ENCODE results near the gene SCD5.

Gene SCD5

DNA sequence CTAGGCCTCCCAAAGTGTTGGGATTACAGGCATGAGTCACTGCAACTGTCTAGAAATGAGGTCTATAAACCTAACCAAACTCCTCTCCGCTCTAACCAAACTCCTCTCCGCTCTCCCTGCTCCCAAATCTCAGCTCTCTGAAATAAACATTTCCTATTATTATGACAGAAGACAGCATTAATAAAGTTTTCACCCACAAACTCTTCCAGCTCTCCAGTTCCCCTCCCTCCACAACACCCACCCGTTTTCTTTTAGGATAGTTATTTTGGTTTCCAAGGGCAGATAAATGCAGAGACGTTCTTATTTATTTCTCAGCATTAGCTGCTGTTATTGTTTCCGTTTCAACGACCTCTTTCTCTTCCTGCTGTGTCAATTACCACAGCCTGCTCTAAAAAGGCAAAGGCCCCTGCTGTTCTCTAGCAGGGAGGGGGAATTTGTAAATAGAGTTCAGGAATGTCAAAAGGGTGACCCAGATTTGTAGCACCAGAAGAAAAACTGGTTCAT lies 13.3 kb upstream of the SCD5 start (continued):
- TF ChIP-seq, protein P1, sequence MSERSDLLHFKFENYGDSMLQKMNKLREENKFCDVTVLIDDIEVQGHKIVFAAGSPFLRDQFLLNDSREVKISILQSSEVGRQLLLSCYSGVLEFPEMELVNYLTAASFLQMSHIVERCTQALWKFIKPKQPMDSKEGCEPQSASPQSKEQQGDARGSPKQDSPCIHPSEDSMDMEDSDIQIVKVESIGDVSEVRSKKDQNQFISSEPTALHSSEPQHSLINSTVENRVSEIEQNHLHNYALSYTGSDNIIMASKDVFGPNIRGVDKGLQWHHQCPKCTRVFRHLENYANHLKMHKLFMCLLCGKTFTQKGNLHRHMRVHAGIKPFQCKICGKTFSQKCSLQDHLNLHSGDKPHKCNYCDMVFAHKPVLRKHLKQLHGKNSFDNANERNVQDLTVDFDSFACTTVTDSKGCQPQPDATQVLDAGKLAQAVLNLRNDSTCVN (tag by site-specific recombination; optimal IDR thresholded peaks at IDR 0.05) = no peak
- TF ChIP-seq GLIS1 (tag by site-specific recombination; IDR thresholded peaks at IDR 0.05) (peak; percentile 32), IKZF3 (tag by site-specific recombination; IDR thresholded peaks at IDR 0.05) (0 out of 2 replicates have a peak, but pooled peaks have one; percentile 40), ZNF561 (tag by site-specific recombination; IDR thresholded peaks at IDR 0.05; ENCODE audit: borderline replicate concordance) (0 out of 2 replicates have a peak, but pooled peaks have one; percentile 58), ZNF596 (tag by site-specific recombination; IDR thresholded peaks at IDR 0.05) (0 out of 2 replicates have a peak, but pooled peaks have one; percentile 55), FEZF1 (tag by site-specific recombination; IDR thresholded peaks at IDR 0.05) (peak; percentile 98), ZNF221 (tag by site-specific recombination; IDR thresholded peaks at IDR 0.05; ENCODE audit: borderline replicate concordance) (no peak), OVOL3 (tag by site-specific recombination; IDR thresholded peaks at IDR 0.05) (0 out of 2 replicates have a peak, but pooled peaks have one; percentile 14), SCRT1 (tag by site-specific recombination; IDR thresholded peaks at IDR 0.05; ENCODE audit: borderline replicate concordance) (no peak), ZNF169 (tag by site-specific recombination; IDR thresholded peaks at IDR 0.05) (no peak), ZFP3 (tag by site-specific recombination; IDR thresholded peaks at IDR 0.05; ENCODE audit: low read depth) (peak; percentile 89), ZXDB (tag by site-specific recombination; IDR thresholded peaks at IDR 0.05) (peak; percentile 46), ZBTB17 (tag by site-specific recombination; IDR thresholded peaks at IDR 0.05) (peak; percentile 76), ZIC2 (tag by site-specific recombination; IDR thresholded peaks at IDR 0.05) (peak; percentile 91), GFI1B (tag by site-specific recombination; IDR thresholded peaks at IDR 0.05) (0 out of 2 replicates have a peak, but pooled peaks have one; percentile 12), ZNF121 (tag by site-specific recombination; IDR thresholded peaks at IDR 0.05) (peak; percentile 43; the same call in 1 of the 2 replicates), ZNF423 (tag by site-specific recombination; IDR thresholded peaks at IDR 0.05) (peak; percentile 36; the same call in 1 of the 2 replicates)
- TF ChIP-seq, protein P2, sequence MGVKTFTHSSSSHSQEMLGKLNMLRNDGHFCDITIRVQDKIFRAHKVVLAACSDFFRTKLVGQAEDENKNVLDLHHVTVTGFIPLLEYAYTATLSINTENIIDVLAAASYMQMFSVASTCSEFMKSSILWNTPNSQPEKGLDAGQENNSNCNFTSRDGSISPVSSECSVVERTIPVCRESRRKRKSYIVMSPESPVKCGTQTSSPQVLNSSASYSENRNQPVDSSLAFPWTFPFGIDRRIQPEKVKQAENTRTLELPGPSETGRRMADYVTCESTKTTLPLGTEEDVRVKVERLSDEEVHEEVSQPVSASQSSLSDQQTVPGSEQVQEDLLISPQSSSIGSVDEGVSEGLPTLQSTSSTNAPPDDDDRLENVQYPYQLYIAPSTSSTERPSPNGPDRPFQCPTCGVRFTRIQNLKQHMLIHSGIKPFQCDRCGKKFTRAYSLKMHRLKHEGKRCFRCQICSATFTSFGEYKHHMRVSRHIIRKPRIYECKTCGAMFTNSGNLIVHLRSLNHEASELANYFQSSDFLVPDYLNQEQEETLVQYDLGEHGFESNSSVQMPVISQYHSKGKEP (tag by site-specific recombination; IDR thresholded peaks at IDR 0.05) = peak; percentile 10; the same call in 1 of the 2 replicates
- TF ChIP-seq, protein P3, sequence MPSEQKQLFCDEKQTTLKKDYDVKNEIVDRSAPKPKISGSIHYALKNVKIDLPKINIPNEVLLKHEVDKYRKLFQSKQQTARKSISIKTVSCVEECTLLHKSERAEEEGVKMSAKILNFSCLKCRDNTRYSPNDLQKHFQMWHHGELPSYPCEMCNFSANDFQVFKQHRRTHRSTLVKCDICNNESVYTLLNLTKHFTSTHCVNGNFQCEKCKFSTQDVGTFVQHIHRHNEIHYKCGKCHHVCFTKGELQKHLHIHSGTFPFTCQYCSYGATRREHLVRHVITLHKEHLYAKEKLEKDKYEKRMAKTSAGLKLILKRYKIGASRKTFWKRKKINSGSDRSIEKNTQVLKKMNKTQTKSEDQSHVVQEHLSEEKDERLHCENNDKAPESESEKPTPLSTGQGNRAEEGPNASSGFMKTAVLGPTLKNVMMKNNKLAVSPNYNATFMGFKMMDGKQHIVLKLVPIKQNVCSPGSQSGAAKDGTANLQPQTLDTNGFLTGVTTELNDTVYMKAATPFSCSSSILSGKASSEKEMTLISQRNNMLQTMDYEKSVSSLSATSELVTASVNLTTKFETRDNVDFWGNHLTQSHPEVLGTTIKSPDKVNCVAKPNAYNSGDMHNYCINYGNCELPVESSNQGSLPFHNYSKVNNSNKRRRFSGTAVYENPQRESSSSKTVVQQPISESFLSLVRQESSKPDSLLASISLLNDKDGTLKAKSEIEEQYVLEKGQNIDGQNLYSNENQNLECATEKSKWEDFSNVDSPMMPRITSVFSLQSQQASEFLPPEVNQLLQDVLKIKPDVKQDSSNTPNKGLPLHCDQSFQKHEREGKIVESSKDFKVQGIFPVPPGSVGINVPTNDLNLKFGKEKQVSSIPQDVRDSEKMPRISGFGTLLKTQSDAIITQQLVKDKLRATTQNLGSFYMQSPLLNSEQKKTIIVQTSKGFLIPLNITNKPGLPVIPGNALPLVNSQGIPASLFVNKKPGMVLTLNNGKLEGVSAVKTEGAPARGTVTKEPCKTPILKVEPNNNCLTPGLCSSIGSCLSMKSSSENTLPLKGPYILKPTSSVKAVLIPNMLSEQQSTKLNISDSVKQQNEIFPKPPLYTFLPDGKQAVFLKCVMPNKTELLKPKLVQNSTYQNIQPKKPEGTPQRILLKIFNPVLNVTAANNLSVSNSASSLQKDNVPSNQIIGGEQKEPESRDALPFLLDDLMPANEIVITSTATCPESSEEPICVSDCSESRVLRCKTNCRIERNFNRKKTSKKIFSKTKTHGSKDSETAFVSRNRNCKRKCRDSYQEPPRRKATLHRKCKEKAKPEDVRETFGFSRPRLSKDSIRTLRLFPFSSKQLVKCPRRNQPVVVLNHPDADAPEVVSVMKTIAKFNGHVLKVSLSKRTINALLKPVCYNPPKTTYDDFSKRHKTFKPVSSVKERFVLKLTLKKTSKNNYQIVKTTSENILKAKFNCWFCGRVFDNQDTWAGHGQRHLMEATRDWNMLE (tag by site-specific recombination; conservative IDR thresholded peaks at IDR 0.05; ENCODE audit: low read depth) = 0 out of 2 replicates have a peak, but pooled peaks have one; percentile 23

DNA sequence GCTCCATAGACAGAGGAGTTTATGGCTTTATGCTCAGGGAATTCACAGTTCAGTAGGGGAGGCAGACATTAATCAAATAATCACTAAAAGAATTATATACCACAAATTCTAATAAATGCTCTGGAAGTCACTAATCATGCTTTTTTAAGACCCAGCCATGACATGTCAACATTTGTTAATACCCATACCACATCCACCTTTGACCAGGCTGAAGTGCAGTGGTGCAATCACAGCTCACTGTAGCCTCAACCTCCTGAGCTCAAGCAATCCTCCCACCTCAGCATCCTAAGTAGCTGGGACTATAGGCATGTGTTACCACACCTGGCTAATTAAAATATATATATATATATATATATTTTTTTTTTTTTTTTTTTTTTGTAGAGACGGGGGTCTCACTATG lies 12.8 kb upstream of the SCD5 start:
- Histone ChIP-seq H3K27ac (ENCODE audit: extremely low read depth, low read depth, low read length) (no peak overlapping the region), H3K4me1 (ENCODE audit: control insufficient read depth, insufficient read depth, low read length) (no peaks in the 10 kb centered on the region), H3K4me3 (ENCODE audit: low read depth, low read length) (no peak overlapping the region), H3K9me3 (ENCODE audit: control insufficient read depth, insufficient read depth, low read depth, low read length) (no peaks in the 10 kb centered on the region), H3K36me3 (ENCODE audit: control insufficient read depth in 2 of 2, insufficient read depth in 1 of 2, low read length in 2 of 2) (no peaks in the 10 kb centered on the region)
- POLR2A ChIA-PET = no interaction called here
- CTCF ChIA-PET = interaction anchor here (0.6 to 2.0 kb wide), 5 partner anchors 9 to 352 kb away, joined by 3 to 5 read pairs (median 3); no protein-coding TSS in a partner anchor
- TF ChIP-seq ZNF585B (tag by site-specific recombination; IDR thresholded peaks at IDR 0.05) (no peak), ZNF530 (tag by site-specific recombination; IDR thresholded peaks at IDR 0.05; ENCODE audit: low read depth) (no peak), ZNF202 (tag by site-specific recombination; IDR thresholded peaks at IDR 0.05; ENCODE audit: borderline replicate concordance) (no peak), KLF1 (tag by site-specific recombination; IDR thresholded peaks at IDR 0.05) (no peak), ZNF391 (tag by site-specific recombination; IDR thresholded peaks at IDR 0.05; ENCODE audit: borderline replicate concordance, low read depth) (no peak)
- TF ChIP-seq, protein P4, sequence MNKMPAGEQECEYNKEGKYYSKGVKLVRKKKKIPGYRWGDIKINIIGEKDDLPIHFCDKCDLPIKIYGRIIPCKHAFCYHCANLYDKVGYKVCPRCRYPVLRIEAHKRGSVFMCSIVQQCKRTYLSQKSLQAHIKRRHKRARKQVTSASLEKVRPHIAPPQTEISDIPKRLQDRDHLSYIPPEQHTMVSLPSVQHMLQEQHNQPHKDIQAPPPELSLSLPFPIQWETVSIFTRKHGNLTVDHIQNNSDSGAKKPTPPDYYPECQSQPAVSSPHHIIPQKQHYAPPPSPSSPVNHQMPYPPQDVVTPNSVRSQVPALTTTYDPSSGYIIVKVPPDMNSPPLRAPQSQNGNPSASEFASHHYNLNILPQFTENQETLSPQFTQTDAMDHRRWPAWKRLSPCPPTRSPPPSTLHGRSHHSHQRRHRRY (tag by site-specific recombination; IDR thresholded peaks at IDR 0.05) = no peak
- TF ChIP-seq, protein P5, sequence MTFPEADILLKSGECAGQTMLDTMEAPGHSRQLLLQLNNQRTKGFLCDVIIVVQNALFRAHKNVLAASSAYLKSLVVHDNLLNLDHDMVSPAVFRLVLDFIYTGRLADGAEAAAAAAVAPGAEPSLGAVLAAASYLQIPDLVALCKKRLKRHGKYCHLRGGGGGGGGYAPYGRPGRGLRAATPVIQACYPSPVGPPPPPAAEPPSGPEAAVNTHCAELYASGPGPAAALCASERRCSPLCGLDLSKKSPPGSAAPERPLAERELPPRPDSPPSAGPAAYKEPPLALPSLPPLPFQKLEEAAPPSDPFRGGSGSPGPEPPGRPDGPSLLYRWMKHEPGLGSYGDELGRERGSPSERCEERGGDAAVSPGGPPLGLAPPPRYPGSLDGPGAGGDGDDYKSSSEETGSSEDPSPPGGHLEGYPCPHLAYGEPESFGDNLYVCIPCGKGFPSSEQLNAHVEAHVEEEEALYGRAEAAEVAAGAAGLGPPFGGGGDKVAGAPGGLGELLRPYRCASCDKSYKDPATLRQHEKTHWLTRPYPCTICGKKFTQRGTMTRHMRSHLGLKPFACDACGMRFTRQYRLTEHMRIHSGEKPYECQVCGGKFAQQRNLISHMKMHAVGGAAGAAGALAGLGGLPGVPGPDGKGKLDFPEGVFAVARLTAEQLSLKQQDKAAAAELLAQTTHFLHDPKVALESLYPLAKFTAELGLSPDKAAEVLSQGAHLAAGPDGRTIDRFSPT (tag by site-specific recombination; IDR thresholded peaks at IDR 0.05) = no peak
